D341Med (cell line): ENCODE measurements around the gene TSTD1.
"Not testable (repeated sequence)": the region's sequence is repeated elsewhere in the genome, so short reads cannot be mapped to it uniquely, and the experiment has no call there.

Experiments
- DNase-seq: peaks from one replicate; pipeline ENCODE4 v3.0.0; 2012; ENCODE audit warnings: low spot score

Gene TSTD1

GRCh38 chr1:161068306-161069234, 29.8 kb upstream of the TSTD1 start:
- DNase-seq, result no peak

GRCh38 chr1:161066694-161067093, 27.9 kb upstream of the TSTD1 start:
- DNase-seq, result no peak

- DNase-seq, result not testable (repeated sequence)
Measured at GRCh38 chr1:161065681-161066080, 26.9 kb upstream of the TSTD1 start.

GRCh38 chr1:161063936-161064335, 25.2 kb upstream of the TSTD1 start:
- not testable (repeated sequence) for DNase-seq

- no peak for DNase-seq
Measured at GRCh38 chr1:161061419-161061818, 22.7 kb upstream of the TSTD1 start.

- no peak for DNase-seq
Measured at GRCh38 chr1:161059293-161059692, 20.5 kb upstream of the TSTD1 start.

- peak; percentile 26 for DNase-seq
Measured at GRCh38 chr1:161054805-161055204, 16.0 kb upstream of the TSTD1 start.

GRCh38 chr1:161054232-161054631, 15.5 kb upstream of the TSTD1 start:
- DNase-seq, result peak; percentile 30

- no peak for DNase-seq
Measured at GRCh38 chr1:161052899-161053298, 14.1 kb upstream of the TSTD1 start.

- DNase-seq, result peak; percentile 15
Measured at GRCh38 chr1:161051219-161051618, 12.5 kb upstream of the TSTD1 start.

GRCh38 chr1:161048949-161049722, 10.4 kb upstream of the TSTD1 start:
- DNase-seq, result peak; percentile 29

GRCh38 chr1:161047436-161048420, 9.0 kb upstream of the TSTD1 start:
- peak; percentile 15 for DNase-seq

- no peak for DNase-seq
Measured at GRCh38 chr1:161046605-161047228, 8.0 kb upstream of the TSTD1 start.

GRCh38 chr1:161045736-161046604, 7.2 kb upstream of the TSTD1 start, which contains the start of gene USF1:
USF1 (minus strand) TSS chr1:161045977; CDS start chr1:161043275, 2,702 bp downstream.
- DNase-seq, result peak; percentile 95

GRCh38 chr1:161044908-161045735, 6.4 kb upstream of the TSTD1 start:
- peak; percentile 85 for DNase-seq

- no peak for DNase-seq
Measured at GRCh38 chr1:161044535-161044907, 5.8 kb upstream of the TSTD1 start.

- DNase-seq, result no peak
Measured at GRCh38 chr1:161039546-161039945, 782 bp upstream of the TSTD1 start.

- DNase-seq, result no peak
Measured at GRCh38 chr1:161039154-161039545, 386 bp upstream of the TSTD1 start.
